Measurements from ENCODE around the gene MIR17HG. TPM values are rescaled to one million over a fixed set of nuclear protein-coding genes. Genes with fewer than 3 reads are reported as not detected.

Gene MIR17HG
- total RNA-seq, 4 donors from 2014 or later, result 5.1 to 29.5 (median 11.8) TPM

GRCh38 chr13:91357613-91358386 lies 10.3 kb downstream of the MIR17HG start:
- no peak for DNase-seq (ENCODE audit: low spot score)
- no peak for ATAC-seq (ENCODE audit: low FRiP score)
- TF ChIP-seq CTCF (IDR thresholded peaks at IDR 0.05), result no peak

GRCh38 chr13:91358387-91358782 lies 10.9 kb downstream of the MIR17HG start:
- DNase-seq (ENCODE audit: low spot score) (no peak), ATAC-seq (ENCODE audit: low FRiP score) (no peak)
- no peak for TF ChIP-seq CTCF (IDR thresholded peaks at IDR 0.05)

- no peak for DNase-seq (ENCODE audit: low spot score)
- ATAC-seq (ENCODE audit: low FRiP score), result no peak
- TF ChIP-seq CTCF (IDR thresholded peaks at IDR 0.05), result no peak
Observed at GRCh38 chr13:91359111-91359510, 11.6 kb downstream of the MIR17HG start.

GRCh38 chr13:91359631-91360030 lies 12.1 kb downstream of the MIR17HG start:
- DNase-seq (ENCODE audit: low spot score), result no peak
- TF ChIP-seq CTCF (IDR thresholded peaks at IDR 0.05), result no peak
- ATAC-seq (ENCODE audit: low FRiP score), result no peak

GRCh38 chr13:91360246-91360751 lies 12.8 kb downstream of the MIR17HG start:
- ATAC-seq (ENCODE audit: low FRiP score), result no peak
- no peak for TF ChIP-seq CTCF (IDR thresholded peaks at IDR 0.05)
- DNase-seq (ENCODE audit: low spot score), result no peak

- TF ChIP-seq CTCF (IDR thresholded peaks at IDR 0.05), result no peak
- DNase-seq (ENCODE audit: low spot score) (no peak), ATAC-seq (ENCODE audit: low FRiP score) (no peak)
Observed at GRCh38 chr13:91361755-91362271, 14.3 kb downstream of the MIR17HG start.

- DNase-seq (ENCODE audit: low spot score) (no peak), ATAC-seq (ENCODE audit: low FRiP score) (no peak)
- no peak for TF ChIP-seq CTCF (IDR thresholded peaks at IDR 0.05)
Observed at GRCh38 chr13:91362908-91363307, 15.4 kb downstream of the MIR17HG start.
